H1 (cell line): Measurements from ENCODE around the gene CEP57. TPM values are rescaled to one million over a fixed set of nuclear protein-coding genes. Genes with fewer than 3 reads are reported as not detected.

Source experiments
- CTCF ChIA-PET: fragments of 300-600 bp; sonication (Branson Sonifier 250); formaldehyde crosslinking; loops from one replicate; lab custom pipeline; 2021; ENCODE audit not compliant: partially characterized antibody; lab: Charles Lee
- POLR2A ChIA-PET: fragments of 300-600 bp; sonication (Branson Sonifier 250); formaldehyde crosslinking; loops from one replicate; lab custom pipeline; 2021; ENCODE audit warnings: inconsistent platforms; ENCODE audit not compliant: partially characterized antibody; lab: Charles Lee
- DNase-seq, 2 experiments: peaks; one replicate each; pipeline versions ENCODE4 v3.0.0 to v3.0.0-alpha.2; 2010 to 2022; ENCODE audit warnings: low spot score in 2 of 2, low read depth in 1 of 2, mixed read lengths in 1 of 2
- FAIRE-seq: peaks from 2 replicates; lab custom pipeline; 2011; peaks lifted over from hg19 to GRCh38; lab: Jason Lieb, UNC
- H2AFZ ChIP-seq: 2 replicates; pipeline ENCODE4 v1.8.1; 2012; ENCODE audit warnings: low read length, inconsistent platforms
- H2AK5ac ChIP-seq: 2 replicates; pipeline ENCODE4 v1.6.1; 2013; ENCODE audit warnings: low read depth, low read length
- H2BK120ac ChIP-seq: replicated peaks from 2 replicates; pipeline ENCODE3; 2013; ENCODE audit warnings: low read depth, low read length, inconsistent platforms
- H2BK12ac ChIP-seq: 2 replicates; pipeline ENCODE4 v1.6.1; 2013; ENCODE audit warnings: low read depth, low read length
- H2BK15ac ChIP-seq: 2 replicates; pipeline ENCODE4 v1.6.1; 2013; ENCODE audit warnings: low read length
- H2BK20ac ChIP-seq: 2 replicates; pipeline ENCODE4 v1.6.1; 2013; ENCODE audit warnings: low read length
- H2BK5ac ChIP-seq: 2 replicates; pipeline ENCODE4 v1.6.1; 2013; ENCODE audit warnings: low read depth, low read length
- H3K14ac ChIP-seq: 2 replicates; pipeline ENCODE4 v1.6.1; 2013; ENCODE audit warnings: inconsistent platforms; ENCODE audit not compliant: insufficient read length
- H3K18ac ChIP-seq: 2 replicates; pipeline ENCODE4 v1.6.1; 2013; ENCODE audit warnings: low read length; ENCODE audit errors: extremely low read depth
- H3K23ac ChIP-seq: 2 replicates; pipeline ENCODE4 v1.6.1; 2013; ENCODE audit warnings: inconsistent platforms; ENCODE audit not compliant: insufficient read length
- H3K23me2 ChIP-seq: 2 replicates; pipeline ENCODE4 v1.6.1; 2013; ENCODE audit warnings: low read depth, low read length
- H3K27ac ChIP-seq: 2 replicates; pipeline ENCODE4 v1.6.1; 2011; ENCODE audit warnings: low read depth, low read length, inconsistent platforms
- H3K27me3 ChIP-seq, 4 experiments: replicated peaks in 1 of 4; 1 replicate in 1 of 4; 2 replicates in 3 of 4; pipeline versions ENCODE4 v1.6.1 to v1.8.1; 2011 to 2013; ENCODE audit warnings: low read length in 3 of 4, mild to moderate bottlenecking in 3 of 4, inconsistent platforms in 2 of 4, mixed read lengths in 2 of 4, moderate library complexity in 1 of 4; ENCODE audit not compliant: control insufficient read depth in 3 of 4, insufficient read depth in 3 of 4; ENCODE audit errors: extremely low read depth in 1 of 4
- H3K36me3 ChIP-seq, 4 experiments: 2 replicates each; pipeline versions ENCODE4 v1.6.1 to v1.8.1; 2011 to 2013; ENCODE audit warnings: mild to moderate bottlenecking in 4 of 4, low read length in 3 of 4, moderate library complexity in 2 of 4, control low read depth in 1 of 4, inconsistent platforms in 1 of 4; ENCODE audit not compliant: insufficient read depth in 4 of 4, control insufficient read depth in 2 of 4
- H3K4ac ChIP-seq: replicated peaks from 2 replicates; pipeline ENCODE3; 2013; ENCODE audit warnings: low read length, low read depth, mixed read lengths, inconsistent platforms; ENCODE audit not compliant: insufficient read length
- H3K4me1 ChIP-seq, 4 experiments: replicated peaks in 1 of 4; 1 replicate in 1 of 4; 2 replicates in 3 of 4; pipeline versions ENCODE4 v1.6.1 to v1.8.1; 2011 to 2013; ENCODE audit warnings: low read length in 3 of 4, inconsistent platforms in 2 of 4, mixed read lengths in 1 of 4; ENCODE audit not compliant: insufficient read depth in 4 of 4, control insufficient read depth in 3 of 4
- H3K4me2 ChIP-seq, 2 experiments: 2 replicates each; pipeline versions ENCODE4 v1.6.1 to v1.8.1; 2011 to 2013; ENCODE audit warnings: low read depth in 2 of 2, low read length in 2 of 2, control low read depth in 1 of 2, inconsistent platforms in 1 of 2, mild to moderate bottlenecking in 1 of 2; ENCODE audit not compliant: insufficient read depth in 1 of 2
- H3K4me3 ChIP-seq, 4 experiments: fragments of 200-600, 300-600 bp in 1 of 4; sonication (generic), shearing (Covaris generic), sonication (Bioruptor Twin) in 1 of 4; 2 replicates each; pipeline versions ENCODE4 v1.5.1 to v1.8.1; 2011 to 2016; ENCODE audit warnings: low read length in 4 of 4, low read depth in 3 of 4, control low read depth in 2 of 4, inconsistent platforms in 2 of 4, mild to moderate bottlenecking in 2 of 4, mixed read lengths in 1 of 4, moderate library complexity in 1 of 4; ENCODE audit not compliant: insufficient read depth in 2 of 4; ENCODE audit errors: extremely low read depth in 1 of 4
- H3K56ac ChIP-seq: replicated peaks from 2 replicates; pipeline ENCODE3; 2013; ENCODE audit warnings: low read depth, mild to moderate bottlenecking, mixed read lengths, low read length, inconsistent platforms; ENCODE audit not compliant: insufficient read length
- H3K79me1 ChIP-seq: 2 replicates; pipeline ENCODE4 v1.6.1; 2013; ENCODE audit warnings: low read depth, low read length, control low read depth
- H3K79me2 ChIP-seq, 2 experiments: 2 replicates each; pipeline versions ENCODE4 v1.6.1 to v1.8.1; 2012 to 2013; ENCODE audit warnings: low read length in 2 of 2, mild to moderate bottlenecking in 2 of 2, inconsistent platforms in 1 of 2; ENCODE audit not compliant: insufficient read depth in 2 of 2, control insufficient read depth in 1 of 2
- H3K9ac ChIP-seq, 4 experiments: replicated peaks in 1 of 4; 1 replicate in 1 of 4; 2 replicates in 3 of 4; pipeline versions ENCODE4 v1.6.1 to v1.8.1; 2011 to 2013; ENCODE audit warnings: low read depth in 3 of 4, low read length in 3 of 4, control low read depth in 2 of 4, mild to moderate bottlenecking in 2 of 4, moderate library complexity in 2 of 4, inconsistent platforms in 1 of 4; ENCODE audit errors: extremely low read depth in 1 of 4
- H3K9me3 ChIP-seq, 2 experiments: 2 replicates each; pipeline versions ENCODE4 v1.6.1 to v1.8.1; 2012 to 2013; ENCODE audit warnings: mild to moderate bottlenecking in 2 of 2, moderate library complexity in 2 of 2, control low read depth in 1 of 2, inconsistent platforms in 1 of 2, low read depth in 1 of 2, low read length in 1 of 2, mixed read lengths in 1 of 2; ENCODE audit not compliant: insufficient read depth in 2 of 2
- H4K20me1 ChIP-seq, 2 experiments: replicated peaks in 1 of 2; 2 replicates each; pipeline versions ENCODE3 to v1.8.1; 2011 to 2013; ENCODE audit warnings: inconsistent platforms in 2 of 2, low read length in 2 of 2, mild to moderate bottlenecking in 1 of 2; ENCODE audit not compliant: insufficient read depth in 2 of 2, control insufficient read depth in 1 of 2
- H4K5ac ChIP-seq: 2 replicates; pipeline ENCODE4 v1.6.1; 2013; ENCODE audit warnings: low read length, low read depth, mixed read lengths, inconsistent platforms; ENCODE audit not compliant: insufficient read length
- H4K8ac ChIP-seq: 2 replicates; pipeline ENCODE4 v1.8.0; 2013; ENCODE audit warnings: mild to moderate bottlenecking, moderate library complexity, low read length, inconsistent platforms; ENCODE audit not compliant: insufficient read depth; ENCODE audit errors: extremely low read depth
- H4K91ac ChIP-seq: replicated peaks from 2 replicates; pipeline ENCODE3; 2013; ENCODE audit warnings: low read length, mixed read lengths, inconsistent platforms; ENCODE audit not compliant: insufficient read length
- BACH1 ChIP-seq: IDR thresholded peaks from 2 replicates; pipeline ENCODE4 v1.6.1; 2012; ENCODE audit warnings: low read length, improper control_type of control experiment
- HDAC6 ChIP-seq: IDR thresholded peaks from one replicate; pipeline ENCODE4 v1.7.1; 2012; ENCODE audit warnings: low read depth, mild to moderate bottlenecking, inconsistent platforms, low read length, moderate library complexity
- JUN ChIP-seq: IDR thresholded peaks from 2 replicates; pipeline ENCODE4 v1.6.1; 2011; ENCODE audit warnings: low read depth, mild to moderate bottlenecking, improper control_type of control experiment, low read length
- POLR2AphosphoS5 ChIP-seq: IDR thresholded peaks from 2 replicates; pipeline ENCODE4 v1.6.1; 2011; ENCODE audit warnings: low read depth, low read length
- RAD21 ChIP-seq, 2 experiments: IDR thresholded peaks in 1 of 2; conservative IDR thresholded peaks in 1 of 2; 2 replicates each; pipeline ENCODE4 v1.6.1; 2011; ENCODE audit warnings: low read depth in 2 of 2, low read length in 2 of 2, improper control_type of control experiment in 1 of 2, inconsistent platforms in 1 of 2, mild to moderate bottlenecking in 1 of 2, moderate library complexity in 1 of 2
- SAP30 ChIP-seq: fragments of 300-600 bp; sonication (generic); IDR thresholded peaks from 2 replicates; pipeline ENCODE4 v1.7.1; 2012; ENCODE audit warnings: low read length, moderate library complexity, mild to moderate bottlenecking, inconsistent platforms; ENCODE audit not compliant: insufficient read depth, insufficient replicate concordance
- SIRT6 ChIP-seq: IDR thresholded peaks from one replicate; pipeline ENCODE4 v1.7.1; 2012; ENCODE audit warnings: low read length, inconsistent platforms
- SIX5 ChIP-seq: IDR thresholded peaks from 2 replicates; pipeline ENCODE4 v1.6.1; 2011; ENCODE audit warnings: mild to moderate bottlenecking, low read depth, low read length
- WGBS, 2 experiments: shearing (Covaris generic) in 1 of 2; methylation state at CpG; one replicate each; pipeline versions ENCODE4 v1.1.6 to v1.1.7; 2013 to 2015; ENCODE audit warnings: low lambda C conversion rate in 2 of 2, mixed read lengths in 2 of 2, inconsistent platforms in 1 of 2, low coverage in 1 of 2, missing lambda C conversion rate in 1 of 2; ENCODE audit not compliant: insufficient replicate concordance in 2 of 2, insufficient coverage in 1 of 2, insufficient read length in 1 of 2; ENCODE audit errors: extremely low coverage in 1 of 2, missing lambda C conversion rate in 1 of 2; 5-methylcytosine and 5-hydroxymethylcytosine counted together
- polyA plus RNA-seq, 7 experiments: library from polyadenylated mRNA; depleted of rRNA in 3 of 7; stranded (reverse) in 5 of 7; unstranded in 2 of 7; fragments of >200 nt in 5 of 7; fragments of 200-250 nt in 2 of 7; gene quantifications; 1 replicate in 5 of 7; 2 replicates in 1 of 7; 4 replicates in 1 of 7; pipeline versions ENCODE4 v1.2.1 to v1.2.3, GENCODE V29; 2011 to 2013; ENCODE audit warnings: missing spikeins in 2 of 7, mixed read lengths in 2 of 7
- total RNA-seq: library from RNA; stranded (reverse); fragmentation: NEBNext Ultra II Directional; extraction: Animal tissue kit (Norgen Biotek cat#: 25700); gene quantifications from 2 replicates; pipeline ENCODE4 v1.2.1, GENCODE V29; 2021
- TF ChIP-seq, protein P1 (sequence below): IDR thresholded peaks from 2 replicates; pipeline ENCODE4 v1.6.1; 2012; ENCODE audit warnings: inconsistent platforms

The CEP57 gene
- total and polyA plus RNA-seq, 2 of the 8 experiments (the other 6 are each of a cell fraction or from before 2014, with no cell fraction given) = 26.3 to 72.7 TPM

DNA sequence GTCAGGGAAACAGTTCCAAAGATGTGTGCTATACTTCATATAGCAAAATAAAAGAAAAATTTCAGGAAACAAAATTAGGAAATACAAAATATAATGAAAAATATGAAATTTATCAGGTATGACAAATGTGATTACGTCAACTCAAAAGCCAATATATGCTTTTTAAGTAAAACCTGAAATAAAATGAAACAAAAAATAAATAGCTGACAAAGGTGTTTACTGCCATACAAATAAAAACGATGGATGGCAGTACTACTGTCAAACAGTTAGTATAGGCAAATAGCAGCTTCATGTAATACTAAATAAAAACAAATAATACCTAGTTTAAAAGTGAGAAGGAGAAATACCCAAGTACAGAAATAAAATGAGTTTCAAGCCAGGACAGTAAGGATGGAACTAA is 13.7 kb downstream of the CEP57 start:
- no peak overlapping the region for H4K91ac ChIP-seq
- H3K4me1 ChIP-seq = no peaks in the 10 kb centered on the region
- H4K5ac ChIP-seq = no peak overlapping the region
- no peak overlapping the region for H4K8ac ChIP-seq
- WGBS, 2 experiments = 90% methylated on average over 2 of the region's 2 CpGs; no CpG with 5 or more reads in 1 of the 2 experiments
- 0 out of 2 replicates have a peak, but pooled peaks cover 2% of the 10 kb centered on the region for H3K79me1 ChIP-seq
- peaks cover 0 to 4% of the 10 kb centered on the region in 2 experiments; a peak in 2 of 4 replicates for H3K79me2 ChIP-seq
- H3K4me3 ChIP-seq = no peak overlapping the region
- no peak overlapping the region for H2AFZ ChIP-seq
- ChIA-PET POLR2A (interaction anchor here (4.8 kb wide), 1 partner anchor 14 kb away, joined by 20 read pairs; the partner anchor contains the start of genes CEP57 and FAM76B), CTCF (interaction anchor here (1.0 to 1.2 kb wide), 2 partner anchors 10 to 652 kb away, joined by 3 read pairs; no protein-coding TSS in a partner anchor)
- FAIRE-seq (no peak), DNase-seq (no peak)
- peaks cover 12 to 14% of the 10 kb centered on the region in 2 experiments; a peak in 3 of 4 replicates for H3K9me3 ChIP-seq
- no peak overlapping the region for H2BK12ac ChIP-seq
- no peaks in the 10 kb centered on the region for H3K27me3 ChIP-seq
- H3K56ac ChIP-seq = no peak overlapping the region
- no peak overlapping the region for H3K27ac ChIP-seq
- H2AK5ac ChIP-seq = no peak overlapping the region
- no peak overlapping the region for H3K4me2 ChIP-seq
- no peak overlapping the region for H3K9ac ChIP-seq
- H2BK5ac ChIP-seq = no peak overlapping the region
- H4K20me1 ChIP-seq = peaks cover 0 to 1% of the 10 kb centered on the region in 2 experiments
- no peak overlapping the region for H3K18ac ChIP-seq
- H2BK120ac ChIP-seq = no peak overlapping the region
- H2BK20ac ChIP-seq = no peak overlapping the region
- no peak overlapping the region for H3K14ac ChIP-seq
- no peak overlapping the region for H2BK15ac ChIP-seq
- H3K23ac ChIP-seq = no peak overlapping the region
- no peak overlapping the region for H3K4ac ChIP-seq
- no peaks in the 10 kb centered on the region for H3K23me2 ChIP-seq
- peaks cover 5 to 64% (median 40%) of the 10 kb centered on the region in 4 experiments; a peak in 7 of 8 replicates for H3K36me3 ChIP-seq
- TF ChIP-seq SIRT6 = no peak
- TF ChIP-seq RAD21 (IDR thresholded peaks at IDR 0.05 in 1 of 2, conservative IDR thresholded peaks at IDR 0.05 in 1 of 2; ENCODE audit: low read depth in 2 of 2, low read length in 2 of 2) = no peak
- TF ChIP-seq JUN = no peak
- TF ChIP-seq SIX5 = no peak
- TF ChIP-seq HDAC6 = no peak
- TF ChIP-seq POLR2AphosphoS5 = no peak
- TF ChIP-seq, protein P1, sequence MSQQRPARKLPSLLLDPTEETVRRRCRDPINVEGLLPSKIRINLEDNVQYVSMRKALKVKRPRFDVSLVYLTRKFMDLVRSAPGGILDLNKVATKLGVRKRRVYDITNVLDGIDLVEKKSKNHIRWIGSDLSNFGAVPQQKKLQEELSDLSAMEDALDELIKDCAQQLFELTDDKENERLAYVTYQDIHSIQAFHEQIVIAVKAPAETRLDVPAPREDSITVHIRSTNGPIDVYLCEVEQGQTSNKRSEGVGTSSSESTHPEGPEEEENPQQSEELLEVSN = no peak
- TF ChIP-seq SAP30 = no peak
- no peak for TF ChIP-seq BACH1
